Endothelial cell of hepatic sinusoid (primary cell): ENCODE data around the gene GORASP2.

ENCODE experiments used
- in situ Hi-C: cut with HindIII; loops from 2 replicates; pipeline ENCODE4 v1.10.0; 2017; ENCODE audit warnings: low sequenced_read_pairs

GORASP2 gene

DNA sequence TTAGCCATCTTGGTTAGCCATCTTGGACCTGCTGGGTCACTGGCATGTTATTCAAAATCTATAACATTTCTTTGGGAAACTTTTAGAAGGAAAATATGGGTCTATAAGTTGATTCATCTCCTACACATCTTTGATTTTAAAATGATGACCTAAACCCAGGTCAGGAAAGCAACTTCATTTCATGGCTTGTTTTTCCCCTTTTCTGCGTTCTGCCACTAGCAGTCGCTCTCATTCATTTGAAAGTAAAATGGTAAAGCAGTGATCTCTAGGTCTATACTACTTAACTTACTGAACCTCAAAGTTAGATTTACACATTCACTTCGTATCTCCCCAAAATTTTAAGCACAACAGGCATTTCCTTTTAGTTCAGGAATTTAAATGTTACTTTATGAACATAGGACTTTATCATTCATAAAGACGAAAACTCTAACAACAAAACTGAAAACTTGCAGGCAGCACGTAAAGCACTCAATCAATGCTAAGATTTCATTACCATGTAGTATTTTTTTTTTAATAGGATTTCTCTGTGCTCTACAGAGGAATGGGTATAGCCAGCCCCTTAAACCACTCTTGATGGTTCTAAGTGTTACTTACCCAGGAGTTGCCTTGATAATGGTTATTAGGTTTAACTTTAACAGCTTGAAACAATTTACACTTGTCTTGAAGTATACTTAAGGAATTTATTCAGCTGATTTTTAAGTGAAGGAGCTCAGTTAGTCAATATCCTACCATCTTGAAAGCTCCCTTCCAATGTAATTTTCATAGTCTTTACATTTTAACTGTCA is 62.5 kb downstream of the GORASP2 start:
- in situ Hi-C loops: no loop called here

DNA sequence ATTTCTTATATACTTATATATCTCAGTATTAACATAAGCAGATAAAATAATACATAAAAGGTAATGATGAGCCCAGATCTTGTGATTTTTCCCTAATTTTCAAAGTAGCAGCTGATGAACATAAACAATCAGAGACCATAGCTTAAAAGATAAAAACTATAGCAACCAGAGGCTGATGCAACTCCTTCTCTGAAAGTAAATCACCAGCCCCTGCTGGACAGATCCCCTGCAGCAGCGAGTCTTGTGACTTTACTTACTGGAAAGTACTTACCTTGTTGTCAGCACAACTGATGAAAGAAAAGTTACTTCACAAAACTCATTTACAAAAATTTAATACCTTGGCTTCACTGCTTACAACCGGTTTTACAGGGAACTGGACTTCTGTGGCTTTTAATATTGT is 67.3 kb downstream of the GORASP2 start:
- in situ Hi-C loops: no loop called here

- in situ Hi-C loops: no loop called here
Observed at GRCh38 chr2:170997893-170998597, 69.0 kb downstream of the GORASP2 start.

GRCh38 chr2:170999654-171000053 is 70.6 kb downstream of the GORASP2 start:
- in situ Hi-C loops: no loop called here

DNA sequence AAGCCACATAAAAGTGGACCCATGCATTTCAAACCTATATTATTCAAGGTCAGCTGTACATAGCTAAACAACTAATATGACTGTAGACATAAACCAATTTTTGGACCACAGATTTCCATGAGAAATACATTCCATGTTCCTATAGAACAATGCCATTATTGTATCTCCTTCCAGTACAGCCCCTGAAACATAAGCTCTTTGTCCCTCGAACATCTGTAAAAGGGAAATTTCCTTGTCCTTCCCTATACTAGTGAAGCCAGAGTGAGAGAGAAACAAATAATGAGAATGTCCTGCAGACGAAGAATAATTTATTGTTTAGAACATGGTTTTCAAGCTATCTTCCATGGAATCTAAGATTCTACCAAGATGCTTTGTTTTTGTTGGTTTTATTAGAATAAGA is 75.3 kb downstream of the GORASP2 start:
- in situ Hi-C loops: no loop called here

- in situ Hi-C loops: no loop called here
Observed at GRCh38 chr2:171004833-171005232, 75.8 kb downstream of the GORASP2 start.

- in situ Hi-C loops: no loop called here
Observed at GRCh38 chr2:171008550-171009205, 79.6 kb downstream of the GORASP2 start.

DNA sequence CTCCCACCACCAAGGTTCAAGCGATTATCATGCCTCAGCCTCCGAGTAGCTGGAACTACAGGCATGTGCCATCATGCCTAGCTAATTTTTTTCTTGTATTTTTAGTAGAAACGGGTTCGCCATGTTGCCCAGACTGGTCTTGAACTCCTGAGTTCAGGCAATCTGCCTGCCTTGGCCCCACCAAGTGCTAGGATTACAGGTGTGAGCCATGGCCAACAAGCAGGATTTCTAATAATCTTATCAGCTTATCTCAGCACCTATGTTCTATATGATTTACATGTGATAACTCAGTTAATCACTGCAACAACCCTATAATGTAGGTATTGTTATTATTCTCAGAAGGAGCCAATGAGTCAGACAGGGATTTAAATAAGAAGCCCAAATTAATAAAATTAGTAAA is 80.3 kb downstream of the GORASP2 start:
- in situ Hi-C loops: no loop called here

DNA sequence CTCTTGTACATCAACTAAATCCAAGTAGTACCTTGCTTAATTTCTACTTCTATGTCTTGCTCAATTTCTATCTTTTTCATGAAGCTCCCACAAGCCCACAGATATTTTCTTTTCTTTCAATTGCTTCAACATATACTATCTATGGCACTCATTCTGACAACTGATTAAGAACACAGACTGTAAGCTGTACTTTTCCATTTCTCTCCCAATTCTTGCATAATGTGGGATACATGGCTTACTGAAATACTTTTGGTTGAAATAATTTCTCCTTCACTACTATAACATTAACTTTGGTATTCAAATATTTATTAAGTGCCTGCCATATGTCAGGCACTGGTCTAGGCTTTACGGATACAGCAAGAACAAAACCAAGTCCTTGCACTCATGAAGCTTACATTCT is 84.8 kb downstream of the GORASP2 start:
- in situ Hi-C loops: no loop called here

DNA sequence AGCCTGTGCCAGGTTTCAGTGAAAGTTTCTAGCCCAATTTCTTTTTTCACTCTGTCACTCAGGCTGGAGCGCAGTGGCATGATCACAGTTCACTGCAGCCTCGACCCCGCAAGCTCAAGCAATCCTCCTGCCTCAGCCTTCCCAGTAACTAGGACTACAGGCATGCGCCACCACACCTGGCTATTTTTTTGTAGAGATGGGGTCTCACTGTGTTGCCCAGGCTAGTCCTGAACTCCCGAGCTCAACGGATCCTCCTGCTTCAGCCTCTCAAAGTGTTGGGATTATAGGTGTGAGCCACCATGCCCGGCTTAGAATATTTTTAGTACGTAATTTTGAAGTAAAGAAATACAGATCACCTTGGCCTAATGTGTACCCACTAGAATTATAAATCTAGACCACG is 87.1 kb downstream of the GORASP2 start:
- in situ Hi-C loops: no loop called here
